HG03520 (cell line): ENCODE data around the gene KCNC4.

Source experiments
- ATAC-seq: cut with Tn5 transposase; IDR thresholded peaks from one replicate; pipeline ENCODE4 v1.9.1; 2021; ENCODE audit warnings: mild to moderate bottlenecking, moderate library complexity; ENCODE audit not compliant: unreplicated experiment

The KCNC4 gene

DNA sequence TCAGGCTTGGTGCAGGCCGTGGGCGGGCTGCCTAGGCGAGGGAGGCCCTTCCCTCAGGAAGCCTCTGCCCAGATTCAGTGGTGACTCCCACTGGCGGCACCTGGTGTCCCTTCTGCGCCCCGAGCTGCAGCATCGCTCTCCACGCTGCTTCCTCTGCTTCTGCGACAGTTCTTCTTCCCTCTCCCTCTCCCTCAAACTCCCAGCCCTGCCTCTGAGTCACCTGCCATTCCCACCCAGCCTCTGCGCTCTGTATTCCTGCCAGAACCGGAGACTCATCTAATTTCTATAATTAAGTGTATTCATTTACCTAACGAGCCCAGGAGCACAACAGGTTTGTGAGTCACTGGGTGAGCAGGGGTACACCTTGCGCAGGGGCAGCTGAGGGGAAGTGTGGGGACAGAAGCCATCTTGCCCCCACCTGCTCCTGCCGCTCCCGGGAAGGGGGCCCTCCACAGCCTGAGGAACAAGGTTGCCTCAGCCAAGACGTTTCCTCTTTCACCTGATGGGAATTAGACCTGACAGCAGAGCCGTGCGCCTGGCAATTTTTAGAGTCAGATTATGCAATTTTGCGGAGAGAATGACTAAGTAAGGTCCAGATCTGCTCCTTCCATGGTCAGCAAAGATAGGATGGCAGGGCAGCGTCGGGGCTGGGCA is 19.4 kb downstream of the KCNC4 start:
- no peak for ATAC-seq

DNA sequence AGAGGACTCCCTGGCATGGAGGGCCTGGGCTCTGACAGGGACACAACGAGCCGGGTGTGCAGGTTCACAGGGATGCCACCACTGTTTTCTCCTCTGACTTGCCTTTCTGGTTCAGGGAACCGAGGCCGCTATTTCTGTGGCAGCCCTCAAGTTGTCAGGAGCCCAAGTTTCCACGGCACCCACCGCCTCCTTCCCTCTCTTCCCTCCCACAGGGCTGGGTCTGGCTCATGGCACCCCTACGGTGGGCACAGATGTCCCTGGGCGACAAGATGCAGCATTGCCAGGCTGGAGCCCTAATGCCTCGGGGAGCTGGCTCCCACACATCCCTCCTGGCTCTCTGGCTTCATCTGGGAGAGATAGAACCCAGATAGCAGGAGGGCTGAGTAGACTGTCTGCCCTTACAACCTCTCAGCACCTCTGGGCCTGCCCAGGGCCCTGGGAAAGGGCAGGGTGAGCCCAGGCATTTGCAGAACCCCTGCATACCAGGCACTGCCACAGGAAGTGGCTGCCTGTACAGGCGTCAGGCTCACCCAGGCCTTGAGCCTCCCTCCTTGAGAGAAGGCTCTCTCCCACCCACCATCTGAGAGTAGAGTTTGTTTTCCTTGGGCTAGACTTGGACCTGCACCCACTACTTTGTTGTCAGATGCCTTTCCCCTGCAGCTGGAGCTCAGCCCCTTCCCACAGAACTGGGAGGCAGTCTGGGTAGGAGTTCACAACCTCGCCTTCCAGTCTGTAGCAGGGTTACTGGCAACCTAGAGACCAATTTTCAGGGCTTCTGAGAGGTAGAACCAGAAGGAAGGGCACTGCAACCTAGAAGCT is 20.5 kb downstream of the KCNC4 start:
- no peak for ATAC-seq

DNA sequence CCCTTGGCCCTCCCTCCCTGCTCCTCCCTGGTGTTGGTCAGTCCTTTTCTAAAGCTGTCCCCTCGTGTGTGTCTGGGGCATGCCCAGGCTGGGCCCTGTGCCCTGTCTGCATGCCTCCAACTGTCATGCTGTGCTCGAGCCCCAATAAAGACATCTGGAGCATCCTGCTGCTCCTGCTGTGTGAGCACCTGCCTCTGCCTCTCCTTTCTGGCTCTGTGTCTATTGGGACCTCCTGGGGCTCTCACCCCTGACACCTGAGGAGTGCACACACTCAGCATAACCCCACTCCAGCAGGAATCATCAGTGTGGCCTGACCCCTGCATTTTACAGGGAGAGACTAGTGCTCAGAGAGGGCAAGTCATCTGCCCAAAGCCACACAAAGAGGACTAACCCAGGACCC is 23.7 kb downstream of the KCNC4 start:
- ATAC-seq = no peak

DNA sequence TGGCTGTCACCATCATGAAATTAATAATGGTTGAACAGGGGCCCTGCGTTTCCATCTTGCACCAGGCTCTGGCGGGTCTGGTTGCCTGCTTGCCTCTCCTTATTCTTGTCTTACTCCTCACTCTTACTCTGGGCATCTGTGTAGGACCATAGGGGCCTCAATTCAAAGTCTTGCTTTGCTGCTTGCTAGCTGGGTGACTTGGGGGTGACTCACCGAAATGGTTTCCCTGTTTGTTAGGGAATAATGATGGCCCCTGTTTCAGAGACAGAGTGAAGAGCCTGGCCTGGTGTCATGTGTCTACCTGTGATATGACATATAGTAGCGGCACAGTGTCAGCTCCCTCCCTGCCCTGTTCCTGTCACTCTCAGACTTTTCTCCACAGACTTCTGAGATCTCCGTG is 24.6 kb downstream of the KCNC4 start:
- ATAC-seq = no peak

DNA sequence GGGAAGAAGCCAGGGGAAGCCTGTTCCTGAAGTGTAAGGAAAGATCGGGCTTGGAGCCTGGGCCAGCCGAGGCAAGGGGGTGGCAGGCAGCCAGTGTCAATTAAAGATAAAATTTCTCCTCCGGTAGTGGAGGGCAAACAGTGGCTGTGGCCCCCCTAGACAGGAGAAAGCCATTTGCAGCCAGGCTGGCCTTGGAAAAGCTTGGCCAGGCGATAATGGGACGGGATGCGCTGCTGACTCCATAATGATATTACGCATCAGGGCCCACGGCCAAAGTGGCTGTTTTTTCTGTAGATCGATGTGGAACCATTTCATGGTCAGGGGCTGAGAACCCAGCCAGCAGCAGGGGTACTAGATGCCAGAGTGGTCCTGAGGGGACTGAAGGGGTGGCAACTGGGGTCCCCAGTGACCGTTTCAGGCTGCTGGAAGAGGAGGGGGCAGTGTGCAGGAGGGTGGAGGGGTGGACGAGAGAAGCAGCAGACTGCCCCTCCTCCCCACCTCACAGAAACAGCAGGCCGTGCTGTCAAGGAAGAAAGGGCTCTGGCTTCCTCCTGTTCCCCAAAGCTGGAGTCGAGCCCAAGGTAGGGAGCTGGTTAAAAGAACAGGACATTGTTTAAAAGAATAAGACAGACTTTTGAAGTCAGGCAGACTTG is 25.2 kb downstream of the KCNC4 start:
- no peak for ATAC-seq

DNA sequence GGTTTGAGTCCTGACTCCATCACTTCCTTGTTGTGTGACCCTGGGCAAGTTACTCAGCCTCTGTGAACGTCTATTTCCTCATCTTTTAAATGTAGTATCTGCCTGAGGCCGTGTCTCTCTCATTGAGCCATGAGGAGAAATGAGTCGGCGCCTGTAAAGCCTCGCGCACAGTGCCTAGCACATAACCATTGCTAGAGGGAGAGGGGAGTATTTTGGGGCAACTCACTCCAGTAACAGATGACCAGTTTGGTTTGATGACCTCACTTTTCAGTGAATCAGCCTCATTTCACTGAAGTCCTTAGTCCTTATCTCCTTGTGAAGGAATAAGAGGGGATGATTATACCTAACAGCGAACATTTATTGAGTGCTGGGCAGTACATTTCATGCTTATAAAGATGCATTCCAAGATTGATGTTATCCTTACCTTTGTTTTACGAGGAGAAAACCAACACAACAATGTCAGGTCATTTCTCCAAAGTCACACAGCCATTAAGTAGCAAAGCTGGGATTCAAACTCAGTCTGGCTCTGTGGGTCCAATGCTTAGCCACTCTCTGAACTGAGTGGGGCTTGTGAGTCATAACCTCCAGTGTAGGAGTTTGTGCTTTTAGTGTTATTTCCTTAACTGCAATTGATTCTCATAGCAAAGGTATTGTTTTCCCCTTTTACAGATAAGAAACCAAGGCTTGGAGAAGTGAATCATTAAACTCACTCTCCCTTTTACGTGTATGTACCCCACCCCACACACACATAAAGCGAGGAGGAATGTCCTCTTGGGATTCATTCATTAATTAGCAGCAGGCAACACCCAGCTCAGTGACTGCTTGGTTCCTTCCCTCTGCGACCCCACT is 25.9 kb downstream of the KCNC4 start:
- ATAC-seq = peak; percentile 38

DNA sequence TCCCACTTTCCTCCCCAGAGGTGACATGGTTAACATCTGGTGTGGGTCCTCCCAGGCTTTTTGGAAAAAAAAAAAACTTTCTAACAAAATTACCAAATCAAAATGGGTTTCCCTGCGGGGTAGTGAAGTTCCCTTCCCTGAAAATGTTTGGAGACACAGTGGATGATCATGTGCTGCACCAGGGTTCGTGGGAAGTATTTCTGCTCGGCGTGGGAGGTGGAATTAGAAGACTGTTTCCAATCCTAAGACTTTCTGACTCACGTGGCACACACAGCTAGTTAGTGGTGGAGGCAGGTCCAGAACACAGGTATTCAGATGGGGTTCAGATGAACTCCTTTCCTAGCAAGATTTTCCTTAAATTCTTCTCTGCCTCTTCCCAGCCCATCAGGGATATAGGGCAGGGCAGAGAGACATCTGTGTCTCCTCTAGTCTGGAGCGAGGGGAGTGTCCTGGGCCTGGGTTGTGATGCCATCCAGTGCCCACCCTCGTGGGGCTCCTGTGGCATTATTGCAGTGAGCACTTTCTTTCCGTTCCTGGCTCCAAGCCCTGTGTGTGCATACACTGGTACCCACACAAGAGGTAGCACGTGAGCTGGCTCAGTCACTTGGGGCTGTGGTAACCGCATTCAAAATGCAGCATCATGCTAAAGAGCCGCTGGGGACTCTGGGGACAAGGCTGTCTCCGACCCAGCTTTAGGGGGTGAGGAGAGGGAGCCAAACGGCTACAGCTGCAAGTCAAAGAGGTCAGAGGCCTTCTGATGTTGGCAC is 27.5 kb downstream of the KCNC4 start:
- ATAC-seq = no peak

DNA sequence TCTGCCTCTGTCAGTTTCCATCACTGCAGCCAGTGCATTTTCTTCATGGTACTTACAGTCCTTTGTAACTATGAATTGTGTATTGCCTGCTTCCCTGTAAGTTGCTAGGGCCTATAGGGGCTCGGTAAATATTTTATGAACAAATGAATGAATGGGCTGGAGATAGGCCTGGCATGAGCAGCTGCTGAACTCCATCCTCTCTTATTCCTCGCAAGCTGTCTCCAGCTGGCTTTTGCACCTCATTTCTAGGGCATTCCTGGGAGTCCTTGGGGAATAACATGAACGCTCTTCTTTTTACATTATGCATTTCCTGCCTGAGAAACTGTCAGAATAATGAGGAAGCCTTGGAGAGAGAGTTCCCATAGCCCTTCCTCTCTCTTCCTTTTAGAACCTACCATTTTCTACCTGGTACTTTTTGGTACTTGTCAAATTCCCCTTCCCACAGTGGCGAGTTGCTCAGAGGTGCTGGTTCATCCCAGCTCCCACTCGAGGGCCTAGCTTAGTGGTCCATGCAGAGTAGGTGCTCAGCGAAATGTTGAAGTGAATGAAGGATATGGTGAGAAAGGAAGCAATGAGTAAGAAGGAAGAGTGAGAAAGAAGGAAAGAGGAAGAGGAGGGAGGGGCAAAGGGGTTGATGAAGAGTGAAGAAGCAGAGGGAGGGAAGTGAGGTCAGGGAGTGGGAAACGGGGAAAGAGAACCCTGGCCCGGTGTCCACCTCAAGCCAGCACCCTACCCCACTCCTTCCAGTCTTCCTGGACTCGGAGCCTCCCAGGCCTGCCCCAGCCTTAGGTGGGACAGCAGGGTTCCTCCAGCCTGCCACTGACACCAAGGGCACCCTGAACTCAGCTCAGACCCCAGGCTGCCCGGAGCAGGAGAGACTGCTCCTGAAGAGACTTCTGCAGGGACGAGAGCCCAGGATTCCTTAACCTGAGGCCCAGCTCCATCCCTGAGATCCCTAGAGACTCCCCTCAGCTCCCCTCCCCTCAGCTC is 29.6 kb downstream of the KCNC4 start:
- no peak for ATAC-seq

DNA sequence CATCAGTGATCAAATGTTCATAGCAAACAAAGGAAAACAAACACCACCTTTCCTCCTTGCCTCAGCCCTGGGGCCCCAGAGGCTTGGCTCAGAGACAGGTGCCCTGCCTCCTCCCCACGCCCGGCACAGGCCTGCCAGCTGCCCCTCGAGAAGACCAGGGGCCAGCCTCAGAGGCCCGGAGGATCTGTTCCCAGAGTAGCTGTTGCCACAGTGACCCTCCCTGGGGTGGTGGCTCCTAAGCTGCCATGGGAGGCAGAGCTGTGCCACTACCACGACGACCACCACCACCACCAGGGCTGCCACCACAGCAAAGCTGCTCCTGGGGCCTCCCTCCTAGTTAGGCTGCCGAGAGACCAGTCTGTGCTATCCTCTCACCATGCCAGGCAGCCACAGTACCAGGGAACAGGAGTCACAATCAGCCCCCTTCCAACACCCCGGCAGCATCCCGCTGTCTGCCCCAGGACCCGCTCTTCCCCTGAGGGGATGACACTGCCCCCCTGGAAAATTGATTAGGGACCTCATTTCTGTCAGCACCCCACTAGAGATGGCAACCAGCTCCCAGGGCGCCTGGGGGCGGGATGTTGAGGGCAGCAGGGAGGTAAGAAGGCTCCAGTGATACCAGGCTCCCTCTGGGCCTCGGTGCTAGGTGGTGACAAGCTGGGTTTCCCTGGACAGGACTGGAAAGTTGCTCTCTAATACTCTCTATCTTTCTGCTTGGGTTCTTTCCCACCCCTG is 30.5 kb downstream of the KCNC4 start:
- ATAC-seq = no peak

DNA sequence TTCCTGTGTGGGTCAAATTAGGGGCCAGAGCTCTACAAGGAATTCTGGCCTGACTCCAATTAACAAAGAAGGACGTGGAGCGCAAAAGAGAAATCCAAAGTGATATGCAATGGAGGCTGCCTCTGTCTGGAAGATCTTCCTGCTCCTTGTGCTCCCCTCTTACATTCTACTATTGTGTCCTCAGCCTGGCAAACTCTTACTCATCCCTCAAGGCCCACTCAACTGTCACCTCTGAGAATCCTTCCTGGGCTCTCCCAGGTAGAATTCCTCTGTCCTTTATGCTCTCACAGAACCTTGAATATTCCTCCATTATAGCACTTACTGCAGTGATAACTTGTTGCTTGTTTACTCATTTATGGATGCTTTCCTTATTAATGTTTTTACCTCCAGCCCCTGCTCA is 31.4 kb downstream of the KCNC4 start:
- no peak for ATAC-seq

DNA sequence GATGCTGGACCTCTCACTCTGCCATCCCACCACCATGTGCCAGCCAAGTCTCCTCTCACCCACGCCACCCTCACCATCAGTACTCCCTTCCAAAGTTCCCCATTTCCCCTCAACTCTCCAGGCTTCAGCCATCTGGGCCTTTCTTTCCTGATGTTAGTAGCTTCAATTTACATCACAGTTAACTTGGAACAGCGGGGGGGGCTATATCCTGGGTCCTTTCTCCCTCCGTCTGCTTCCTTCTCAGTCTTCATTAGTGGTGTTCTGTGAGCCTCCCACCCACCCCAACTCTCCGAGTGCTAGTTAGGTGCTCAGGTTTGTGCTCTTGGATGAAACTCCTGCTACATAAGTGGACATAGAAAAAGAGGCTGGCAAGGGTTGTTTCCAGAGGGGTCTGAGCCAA is 31.9 kb downstream of the KCNC4 start:
- ATAC-seq = no peak

DNA sequence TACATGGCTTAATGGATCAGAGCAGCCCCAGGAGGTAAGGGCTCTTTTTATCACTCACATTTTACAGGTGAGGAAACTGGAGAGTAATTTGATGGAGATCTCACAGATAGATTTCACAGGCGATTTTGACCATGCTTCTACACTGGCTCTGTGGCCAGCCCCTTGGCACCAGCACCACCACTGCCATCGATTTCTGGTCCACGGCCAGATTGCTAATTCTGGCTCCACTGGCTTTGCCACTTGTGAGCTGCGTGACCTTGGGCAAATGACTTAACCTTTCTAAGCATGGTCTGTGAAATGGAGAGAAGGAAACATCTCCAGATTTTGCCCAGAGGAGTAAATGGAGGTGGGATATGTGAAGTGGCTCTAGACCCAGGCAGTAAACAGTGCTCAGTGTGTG is 32.6 kb downstream of the KCNC4 start:
- ATAC-seq = no peak

DNA sequence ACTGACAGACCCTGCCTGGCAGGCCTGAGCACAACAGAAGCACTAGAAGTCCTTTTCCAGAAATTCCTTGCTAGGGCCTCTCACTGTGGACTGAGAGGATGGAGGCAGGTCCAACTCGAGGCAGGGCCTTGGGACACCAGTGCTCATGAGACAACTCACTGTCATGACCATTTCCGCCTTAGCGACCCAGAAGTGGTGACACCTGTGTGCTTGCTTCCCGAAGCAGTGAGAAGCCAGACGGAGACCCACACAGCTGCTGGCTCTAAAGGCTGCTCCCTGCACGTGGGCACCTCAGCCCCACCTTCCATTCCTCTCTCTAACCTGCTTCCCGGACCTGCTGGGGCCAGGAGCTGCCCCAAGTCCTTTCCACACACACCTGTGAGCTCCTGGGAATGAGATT is 33.0 kb downstream of the KCNC4 start:
- no peak for ATAC-seq

DNA sequence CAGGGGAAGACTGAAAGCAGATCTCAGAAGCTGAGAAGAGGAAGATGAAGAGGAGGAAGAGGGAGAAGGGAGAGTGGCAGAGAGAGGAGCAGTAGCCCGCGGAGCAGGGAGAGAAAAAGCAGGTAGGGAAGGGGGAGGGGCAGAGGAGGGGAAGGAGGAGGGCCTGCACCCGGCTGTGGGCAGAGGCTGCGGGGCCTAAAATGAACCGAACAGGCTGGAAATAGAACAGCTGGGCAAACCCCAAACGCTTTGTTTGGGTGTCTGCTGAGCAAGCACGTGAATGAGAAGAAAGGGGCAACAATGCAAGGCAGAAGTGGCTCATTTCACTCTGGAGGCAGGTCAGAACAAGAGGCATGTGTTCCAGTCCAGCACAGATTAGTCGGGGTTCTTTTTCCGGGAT is 33.5 kb downstream of the KCNC4 start:
- ATAC-seq = no peak

DNA sequence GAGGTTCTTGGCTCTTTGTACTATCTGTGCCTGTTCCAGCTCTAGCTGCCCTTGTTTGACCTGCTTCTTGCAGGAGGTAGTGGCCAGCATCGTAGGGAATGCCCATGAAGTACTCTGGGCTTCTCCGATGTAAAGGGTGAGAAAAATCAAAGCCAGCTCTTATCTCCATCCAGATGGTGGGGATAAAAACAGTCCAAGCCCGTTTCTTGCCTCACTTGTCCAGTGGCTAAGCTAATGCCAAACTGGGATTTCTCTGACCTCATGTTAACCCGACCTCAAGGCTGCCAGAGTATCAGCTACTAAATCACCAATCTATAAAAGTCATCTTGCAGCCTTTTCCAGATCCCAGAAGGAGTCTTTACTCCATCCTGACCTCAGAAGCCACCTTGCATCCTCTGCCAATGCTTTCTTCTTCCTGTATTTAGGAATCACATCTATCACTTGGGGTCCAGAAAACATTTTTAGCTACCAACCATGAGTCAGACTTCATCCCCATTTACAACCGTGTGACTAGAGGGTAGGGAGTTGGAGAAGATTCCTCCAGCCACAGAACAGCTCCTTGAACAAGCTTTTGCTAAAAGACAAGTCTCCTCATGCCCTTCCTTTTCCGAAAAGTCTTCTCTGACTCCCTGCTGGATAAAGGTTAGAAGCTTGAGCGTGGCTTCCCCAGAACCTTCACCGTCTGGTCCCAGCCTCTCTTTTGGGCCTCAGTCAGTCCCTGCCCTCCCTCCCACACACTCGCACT is 35.9 kb downstream of the KCNC4 start:
- ATAC-seq = no peak

DNA sequence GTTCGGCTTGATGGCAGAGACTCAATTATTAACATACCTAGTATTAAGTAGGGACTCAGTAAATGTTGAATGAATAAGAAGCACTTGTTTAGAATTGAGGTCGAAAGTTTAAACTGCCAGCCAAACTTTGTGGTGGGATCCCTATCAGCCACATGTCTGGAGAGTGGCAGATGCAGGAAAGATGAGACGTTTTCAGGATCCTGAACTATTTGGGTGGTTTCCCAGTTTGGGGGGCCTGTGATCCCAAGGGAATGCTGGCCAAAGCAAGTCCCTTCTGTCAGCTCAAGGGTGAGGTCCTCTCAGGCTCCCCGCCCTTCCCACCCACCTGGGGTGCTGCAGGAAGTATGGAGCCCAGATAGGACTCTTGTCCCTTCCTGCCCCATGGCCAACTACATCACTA is 38.6 kb downstream of the KCNC4 start:
- no peak for ATAC-seq

DNA sequence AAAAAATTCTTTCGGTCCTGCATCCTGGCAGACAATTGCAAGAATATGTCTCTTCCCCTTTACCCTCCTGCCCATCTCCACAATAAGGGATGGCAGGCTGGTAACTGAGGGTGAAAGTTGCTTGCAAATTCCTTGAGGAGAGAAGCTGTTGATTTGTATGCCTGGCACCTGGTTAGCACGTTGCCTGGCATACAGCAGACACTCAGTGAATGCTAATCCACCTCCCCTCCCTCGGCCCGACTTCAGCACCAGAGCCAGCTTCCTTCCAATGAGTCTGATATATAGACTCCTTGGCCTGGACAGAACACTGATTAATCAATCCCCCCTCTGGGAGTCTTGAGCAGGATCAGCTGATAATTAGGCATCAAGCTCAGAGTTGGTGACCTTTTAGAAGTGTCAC is 39.1 kb downstream of the KCNC4 start:
- ATAC-seq = no peak

DNA sequence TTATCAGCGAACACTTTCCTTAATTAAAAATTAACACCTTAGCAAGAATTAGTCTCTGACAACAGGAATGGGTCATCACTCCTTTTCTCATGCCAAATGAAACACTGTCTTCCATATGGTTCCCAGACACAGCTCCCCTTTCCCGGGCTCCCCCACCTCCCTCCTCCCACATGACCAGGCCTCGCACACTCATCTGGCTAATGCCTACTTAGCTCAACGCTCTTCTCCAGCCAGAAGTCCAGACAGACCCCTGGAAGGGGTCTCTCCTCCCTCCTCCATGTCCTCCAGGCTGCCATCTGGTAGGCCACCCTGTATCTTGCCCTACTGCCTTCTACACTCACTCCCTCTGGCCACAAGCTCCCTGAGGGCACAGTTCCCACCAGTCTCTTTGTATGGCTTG is 39.9 kb downstream of the KCNC4 start:
- no peak for ATAC-seq
